Measurements from ENCODE around the gene AKAP13.
"Not testable (repeated sequence)": the region's sequence is repeated elsewhere in the genome, so short reads cannot be mapped to it uniquely, and the experiment has no call there.

Gene AKAP13

GRCh38 chr15:85579957-85580694 lies 199.7 kb downstream of the AKAP13 start:
- DNase-seq, result no peak

- DNase-seq, result no peak
Measured at GRCh38 chr15:85580879-85581278, 200.5 kb downstream of the AKAP13 start.

- DNase-seq, result no peak
Measured at GRCh38 chr15:85581495-85581894, 201.1 kb downstream of the AKAP13 start.

GRCh38 chr15:85582131-85583079 lies 202.0 kb downstream of the AKAP13 start:
- no peak for DNase-seq

- no peak for DNase-seq
Measured at GRCh38 chr15:85583442-85583841, 203.0 kb downstream of the AKAP13 start.

- peak; percentile 73 for DNase-seq
Measured at GRCh38 chr15:85583923-85584390, 203.6 kb downstream of the AKAP13 start.

GRCh38 chr15:85584872-85585271 lies 204.5 kb downstream of the AKAP13 start:
- DNase-seq, result no peak

- DNase-seq, result not testable (repeated sequence)
Measured at GRCh38 chr15:85586196-85586595, 205.8 kb downstream of the AKAP13 start.

GRCh38 chr15:85587707-85588411 lies 207.5 kb downstream of the AKAP13 start:
- peak; percentile 61 for DNase-seq

- DNase-seq, result peak; percentile 15
Measured at GRCh38 chr15:85588677-85589076, 208.3 kb downstream of the AKAP13 start.

- DNase-seq, result peak; percentile 29
Measured at GRCh38 chr15:85589851-85590250, 209.4 kb downstream of the AKAP13 start.

- DNase-seq, result no peak
Measured at GRCh38 chr15:85591622-85592021, 211.2 kb downstream of the AKAP13 start.

GRCh38 chr15:85592148-85592547 lies 211.7 kb downstream of the AKAP13 start:
- DNase-seq, result peak; percentile 93

- no peak for DNase-seq
Measured at GRCh38 chr15:85593809-85594445, 213.5 kb downstream of the AKAP13 start.

- DNase-seq, result no peak
Measured at GRCh38 chr15:85595804-85596536, 215.6 kb downstream of the AKAP13 start.

- DNase-seq, result no peak
Measured at GRCh38 chr15:85597155-85597815, 216.9 kb downstream of the AKAP13 start.

GRCh38 chr15:85598219-85598618 lies 217.8 kb downstream of the AKAP13 start:
- no peak for DNase-seq

- DNase-seq, result no peak
Measured at GRCh38 chr15:85598718-85599398, 218.5 kb downstream of the AKAP13 start.

GRCh38 chr15:85600001-85600400 lies 219.6 kb downstream of the AKAP13 start:
- DNase-seq, result no peak

GRCh38 chr15:85603160-85603559 lies 222.8 kb downstream of the AKAP13 start:
- no peak for DNase-seq

- no peak for DNase-seq
Measured at GRCh38 chr15:85603703-85604102, 223.3 kb downstream of the AKAP13 start.

Data from EL (cell line).